GM12878 (cell line): ENCODE results near the gene CUTA. TPM values are rescaled to one million over a fixed set of nuclear protein-coding genes. Genes with fewer than 3 reads are reported as not detected.

Experiments used
- BHLHE40 ChIP-seq, 2 experiments: fragments of 450-650 bp in 1 of 2; IDR thresholded peaks; 2 replicates each; pipeline ENCODE4 v1.6.1; 2011 to 2017; ENCODE audit warnings: low read depth in 2 of 2, borderline replicate concordance in 1 of 2, improper control_type of control experiment in 1 of 2, low read length in 1 of 2, mild to moderate bottlenecking in 1 of 2
- EGR1 ChIP-seq, 2 experiments: IDR thresholded peaks; 1 replicate in 1 of 2; 2 replicates in 1 of 2; pipeline ENCODE4 v1.6.1; 2011 to 2012; ENCODE audit warnings: low read depth in 2 of 2, low read length in 2 of 2, borderline replicate concordance in 1 of 2, mild to moderate bottlenecking in 1 of 2, moderate library complexity in 1 of 2
- ESRRA ChIP-seq: IDR thresholded peaks from 2 replicates; pipeline ENCODE4 v1.6.1; 2012; ENCODE audit warnings: mild to moderate bottlenecking, low read length, improper control_type of control experiment
- HCFC1 ChIP-seq: fragments of 150-350 bp; IDR thresholded peaks from 2 replicates; pipeline ENCODE4 v1.6.1; 2014; ENCODE audit warnings: low read length
- IKZF2 ChIP-seq, 2 experiments: fragments of 450-650 bp; IDR thresholded peaks; 2 replicates each; pipeline ENCODE4 v1.6.1; 2017; ENCODE audit warnings: mild to moderate bottlenecking in 2 of 2, moderate library complexity in 2 of 2
- KDM1A ChIP-seq: fragments of 200-600 bp; sonication (generic); IDR thresholded peaks from 2 replicates; pipeline ENCODE4 v1.6.1; 2016; ENCODE audit warnings: borderline replicate concordance
- MTA2 ChIP-seq: fragments of 450-650 bp; IDR thresholded peaks from 2 replicates; pipeline ENCODE4 v1.6.1; 2016; ENCODE audit warnings: low read depth, mild to moderate bottlenecking, moderate library complexity
- NFYA ChIP-seq: IDR thresholded peaks from 2 replicates; pipeline ENCODE4 v1.6.1; 2011; ENCODE audit warnings: low read depth, mild to moderate bottlenecking, low read length, improper control_type of control experiment, borderline replicate concordance
- NR2C2 ChIP-seq: IDR thresholded peaks from 2 replicates; pipeline ENCODE4 v1.6.1; 2011; ENCODE audit warnings: borderline replicate concordance, low read depth; ENCODE audit not compliant: control insufficient read depth, insufficient read length
- RFX5 ChIP-seq: IDR thresholded peaks from 2 replicates; pipeline ENCODE4 v1.6.1; 2011; ENCODE audit warnings: low read depth, low read length, improper control_type of control experiment
- SUPT20H ChIP-seq: IDR thresholded peaks from 2 replicates; pipeline ENCODE4 v1.6.1; 2011; ENCODE audit warnings: low read depth, mild to moderate bottlenecking, low read length, moderate library complexity, borderline replicate concordance; ENCODE audit not compliant: control insufficient read depth
- TBL1XR1 ChIP-seq: IDR thresholded peaks from 2 replicates; pipeline ENCODE4 v1.6.1; 2012; ENCODE audit warnings: low read depth, low read length, improper control_type of control experiment
- polyA plus RNA-seq, 11 experiments: library from polyadenylated mRNA; depleted of rRNA in 4 of 11; unstranded in 6 of 11; stranded (reverse) in 5 of 11; fragments of >200 nt; fragmentation: Nextera tagmentation in 4 of 11; fragmentation: Illumina TruSeq in 1 of 11; extraction: Ambion mirVana in 4 of 11; extraction: Trizol in 1 of 11; gene quantifications; 1 replicate in 1 of 11; 2 replicates in 10 of 11; pipeline versions ENCODE4 v1.2.1 to v1.2.3, GENCODE V29; 2011 to 2016; ENCODE audit warnings: inconsistent platforms in 2 of 11, missing spikeins in 2 of 11, low read depth in 1 of 11
- total RNA-seq, 4 experiments: library from RNA; depleted of rRNA in 3 of 4; stranded (reverse); fragments of >200 nt in 3 of 4; fragmentation: Illumina TruSeq in 1 of 4; extraction: Trizol in 1 of 4; gene quantifications; 2 replicates each; pipeline versions ENCODE4 v1.2.1 to v1.2.3, GENCODE V29; 2013 to 2021
- TF ChIP-seq, protein P1 (sequence below): fragments of 450-650 bp; IDR thresholded peaks from 2 replicates; pipeline ENCODE4 v1.6.1; 2017; ENCODE audit warnings: borderline replicate concordance
- TF ChIP-seq, protein P2 (sequence below): fragments of 450-650 bp; IDR thresholded peaks from 2 replicates; pipeline ENCODE4 v1.6.1; 2017; ENCODE audit warnings: antibody characterized with exemption, mild to moderate bottlenecking, moderate library complexity
- TF ChIP-seq, protein P3 (sequence below): fragments of 450-650 bp; IDR thresholded peaks from 2 replicates; pipeline ENCODE4 v1.6.1; 2017; ENCODE audit warnings: mild to moderate bottlenecking
- TF ChIP-seq, protein P4 (sequence below): fragments of 450-650 bp; conservative IDR thresholded peaks from 2 replicates; pipeline ENCODE4 v1.6.1; 2017; ENCODE audit warnings: mild to moderate bottlenecking, moderate library complexity

CUTA gene
- total and polyA plus RNA-seq, 10 of the 15 experiments (the other 5 are each of a cell fraction or from before 2014, with no cell fraction given), result 102 to 293 (median 189) TPM

DNA sequence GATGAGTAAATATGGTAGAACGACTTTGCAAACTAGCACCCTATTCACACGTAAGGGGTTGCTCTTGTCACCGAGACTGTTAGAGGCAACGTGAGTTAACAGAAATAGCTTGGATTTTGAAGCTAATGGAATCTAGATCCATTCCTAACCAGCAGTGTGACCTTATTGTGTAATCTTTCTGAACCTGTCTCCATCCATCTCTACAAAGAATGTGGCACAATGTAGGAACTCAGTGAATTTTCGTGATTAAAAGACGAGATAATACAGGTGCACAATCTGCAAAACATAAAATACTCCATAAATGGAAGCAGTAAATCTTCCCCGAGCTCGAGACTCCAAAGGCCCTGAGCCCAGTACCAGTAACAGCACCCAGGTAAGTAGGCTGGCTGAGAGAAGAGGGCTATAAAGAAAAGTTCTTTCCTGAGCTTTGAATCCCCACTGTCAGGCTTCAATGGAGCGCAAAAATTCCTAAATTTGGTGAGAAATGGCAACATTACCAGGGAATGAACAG is 27.1 kb downstream of the CUTA start (continued):
- TF ChIP-seq EGR1 (IDR thresholded peaks at IDR 0.05; ENCODE audit: borderline replicate concordance in 1 of 2, low read depth in 2 of 2, low read length in 2 of 2), result no peak
- no peak for TF ChIP-seq HCFC1
- TF ChIP-seq SUPT20H, result no peak
- no peak for TF ChIP-seq NFYA
- no peak for TF ChIP-seq KDM1A
- TF ChIP-seq, protein P1, sequence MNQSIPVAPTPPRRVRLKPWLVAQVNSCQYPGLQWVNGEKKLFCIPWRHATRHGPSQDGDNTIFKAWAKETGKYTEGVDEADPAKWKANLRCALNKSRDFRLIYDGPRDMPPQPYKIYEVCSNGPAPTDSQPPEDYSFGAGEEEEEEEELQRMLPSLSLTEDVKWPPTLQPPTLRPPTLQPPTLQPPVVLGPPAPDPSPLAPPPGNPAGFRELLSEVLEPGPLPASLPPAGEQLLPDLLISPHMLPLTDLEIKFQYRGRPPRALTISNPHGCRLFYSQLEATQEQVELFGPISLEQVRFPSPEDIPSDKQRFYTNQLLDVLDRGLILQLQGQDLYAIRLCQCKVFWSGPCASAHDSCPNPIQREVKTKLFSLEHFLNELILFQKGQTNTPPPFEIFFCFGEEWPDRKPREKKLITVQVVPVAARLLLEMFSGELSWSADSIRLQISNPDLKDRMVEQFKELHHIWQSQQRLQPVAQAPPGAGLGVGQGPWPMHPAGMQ, result no peak
- 0 out of 2 replicates have a peak, but pooled peaks have one; percentile 24 for TF ChIP-seq MTA2
- no peak for TF ChIP-seq NR2C2
- TF ChIP-seq, protein P2, sequence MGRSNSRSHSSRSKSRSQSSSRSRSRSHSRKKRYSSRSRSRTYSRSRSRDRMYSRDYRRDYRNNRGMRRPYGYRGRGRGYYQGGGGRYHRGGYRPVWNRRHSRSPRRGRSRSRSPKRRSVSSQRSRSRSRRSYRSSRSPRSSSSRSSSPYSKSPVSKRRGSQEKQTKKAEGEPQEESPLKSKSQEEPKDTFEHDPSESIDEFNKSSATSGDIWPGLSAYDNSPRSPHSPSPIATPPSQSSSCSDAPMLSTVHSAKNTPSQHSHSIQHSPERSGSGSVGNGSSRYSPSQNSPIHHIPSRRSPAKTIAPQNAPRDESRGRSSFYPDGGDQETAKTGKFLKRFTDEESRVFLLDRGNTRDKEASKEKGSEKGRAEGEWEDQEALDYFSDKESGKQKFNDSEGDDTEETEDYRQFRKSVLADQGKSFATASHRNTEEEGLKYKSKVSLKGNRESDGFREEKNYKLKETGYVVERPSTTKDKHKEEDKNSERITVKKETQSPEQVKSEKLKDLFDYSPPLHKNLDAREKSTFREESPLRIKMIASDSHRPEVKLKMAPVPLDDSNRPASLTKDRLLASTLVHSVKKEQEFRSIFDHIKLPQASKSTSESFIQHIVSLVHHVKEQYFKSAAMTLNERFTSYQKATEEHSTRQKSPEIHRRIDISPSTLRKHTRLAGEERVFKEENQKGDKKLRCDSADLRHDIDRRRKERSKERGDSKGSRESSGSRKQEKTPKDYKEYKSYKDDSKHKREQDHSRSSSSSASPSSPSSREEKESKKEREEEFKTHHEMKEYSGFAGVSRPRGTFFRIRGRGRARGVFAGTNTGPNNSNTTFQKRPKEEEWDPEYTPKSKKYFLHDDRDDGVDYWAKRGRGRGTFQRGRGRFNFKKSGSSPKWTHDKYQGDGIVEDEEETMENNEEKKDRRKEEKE, result no peak
- no peak for TF ChIP-seq TBL1XR1
- no peak for TF ChIP-seq BHLHE40 (IDR thresholded peaks at IDR 0.05; ENCODE audit: borderline replicate concordance in 1 of 2, low read depth in 2 of 2, low read length in 1 of 2)
- TF ChIP-seq IKZF2 (IDR thresholded peaks at IDR 0.05), result peak in 1 of 2 experiments; percentile 87; a peak in 3 of 4 replicates
- TF ChIP-seq RFX5, result no peak
- TF ChIP-seq ESRRA, result no peak
- TF ChIP-seq, protein P3, sequence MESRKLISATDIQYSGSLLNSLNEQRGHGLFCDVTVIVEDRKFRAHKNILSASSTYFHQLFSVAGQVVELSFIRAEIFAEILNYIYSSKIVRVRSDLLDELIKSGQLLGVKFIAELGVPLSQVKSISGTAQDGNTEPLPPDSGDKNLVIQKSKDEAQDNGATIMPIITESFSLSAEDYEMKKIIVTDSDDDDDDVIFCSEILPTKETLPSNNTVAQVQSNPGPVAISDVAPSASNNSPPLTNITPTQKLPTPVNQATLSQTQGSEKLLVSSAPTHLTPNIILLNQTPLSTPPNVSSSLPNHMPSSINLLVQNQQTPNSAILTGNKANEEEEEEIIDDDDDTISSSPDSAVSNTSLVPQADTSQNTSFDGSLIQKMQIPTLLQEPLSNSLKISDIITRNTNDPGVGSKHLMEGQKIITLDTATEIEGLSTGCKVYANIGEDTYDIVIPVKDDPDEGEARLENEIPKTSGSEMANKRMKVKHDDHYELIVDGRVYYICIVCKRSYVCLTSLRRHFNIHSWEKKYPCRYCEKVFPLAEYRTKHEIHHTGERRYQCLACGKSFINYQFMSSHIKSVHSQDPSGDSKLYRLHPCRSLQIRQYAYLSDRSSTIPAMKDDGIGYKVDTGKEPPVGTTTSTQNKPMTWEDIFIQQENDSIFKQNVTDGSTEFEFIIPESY, result no peak
- TF ChIP-seq, protein P4, sequence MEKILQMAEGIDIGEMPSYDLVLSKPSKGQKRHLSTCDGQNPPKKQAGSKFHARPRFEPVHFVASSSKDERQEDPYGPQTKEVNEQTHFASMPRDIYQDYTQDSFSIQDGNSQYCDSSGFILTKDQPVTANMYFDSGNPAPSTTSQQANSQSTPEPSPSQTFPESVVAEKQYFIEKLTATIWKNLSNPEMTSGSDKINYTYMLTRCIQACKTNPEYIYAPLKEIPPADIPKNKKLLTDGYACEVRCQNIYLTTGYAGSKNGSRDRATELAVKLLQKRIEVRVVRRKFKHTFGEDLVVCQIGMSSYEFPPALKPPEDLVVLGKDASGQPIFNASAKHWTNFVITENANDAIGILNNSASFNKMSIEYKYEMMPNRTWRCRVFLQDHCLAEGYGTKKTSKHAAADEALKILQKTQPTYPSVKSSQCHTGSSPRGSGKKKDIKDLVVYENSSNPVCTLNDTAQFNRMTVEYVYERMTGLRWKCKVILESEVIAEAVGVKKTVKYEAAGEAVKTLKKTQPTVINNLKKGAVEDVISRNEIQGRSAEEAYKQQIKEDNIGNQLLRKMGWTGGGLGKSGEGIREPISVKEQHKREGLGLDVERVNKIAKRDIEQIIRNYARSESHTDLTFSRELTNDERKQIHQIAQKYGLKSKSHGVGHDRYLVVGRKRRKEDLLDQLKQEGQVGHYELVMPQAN, result peak; percentile 30; the same call in 1 of the 2 replicates
